HepG2 (cell line): ENCODE data around the gene DDT. TPM values are rescaled to one million over a fixed set of nuclear protein-coding genes. Genes with fewer than 3 reads are reported as not detected.
"Not testable (repeated sequence)": the region's sequence is repeated elsewhere in the genome, so short reads cannot be mapped to it uniquely, and the experiment has no call there.

ENCODE experiments used
- ARID4A ChIP-seq: sonication (generic); formaldehyde crosslinking; IDR thresholded peaks from 2 replicates; pipeline ENCODE4 v1.5.0; 2020; ENCODE audit warnings: mild to moderate bottlenecking, missing genetic modification reagents, borderline replicate concordance
- ATF2 ChIP-seq: sonication (generic); formaldehyde crosslinking; IDR thresholded peaks from 2 replicates; pipeline ENCODE4 v1.4.0; 2020; ENCODE audit warnings: missing genetic modification reagents
- CEBPB ChIP-seq: IDR thresholded peaks from 2 replicates; pipeline ENCODE4 v1.6.1; 2011; ENCODE audit warnings: low read depth, low read length, improper control_type of control experiment, borderline replicate concordance
- CREM ChIP-seq, 2 experiments: sonication (generic) in 1 of 2; formaldehyde crosslinking in 1 of 2; IDR thresholded peaks; 2 replicates each; pipeline versions ENCODE4 v1.4.0 to v1.6.1; 2016 to 2020; ENCODE audit warnings: antibody characterized with exemption in 1 of 2, mild to moderate bottlenecking in 1 of 2, missing genetic modification reagents in 1 of 2
- EP300 ChIP-seq, 3 experiments: sonication (generic) in 1 of 3; formaldehyde crosslinking in 1 of 3; IDR thresholded peaks; 2 replicates each; pipeline versions ENCODE4 v1.5.1 to v1.6.1; 2011 to 2020; ENCODE audit warnings: low read depth in 2 of 3, low read length in 2 of 3, borderline replicate concordance in 1 of 3, improper control_type of control experiment in 1 of 3, mild to moderate bottlenecking in 1 of 3, missing genetic modification reagents in 1 of 3, moderate library complexity in 1 of 3
- FOXO1 ChIP-seq: sonication (generic); formaldehyde crosslinking; IDR thresholded peaks from 2 replicates; pipeline ENCODE4 v1.4.0; 2020; ENCODE audit warnings: missing genetic modification reagents
- NCOA2 ChIP-seq: sonication (generic); formaldehyde crosslinking; IDR thresholded peaks from 2 replicates; pipeline ENCODE4 v1.8.0; 2022; ENCODE audit warnings: inconsistent platforms
- RARA ChIP-seq: IDR thresholded peaks from 2 replicates; pipeline ENCODE4 v1.6.1; 2016; ENCODE audit warnings: missing genetic modification reagents, missing compliant biosample characterization
- ZBTB42 ChIP-seq: sonication (generic); formaldehyde crosslinking; IDR thresholded peaks from 2 replicates; pipeline ENCODE4 v1.5.0; 2020; ENCODE audit warnings: mild to moderate bottlenecking, missing genetic modification reagents
- ZNF280D ChIP-seq: sonication (generic); formaldehyde crosslinking; IDR thresholded peaks from 2 replicates; pipeline ENCODE4 v1.5.1; 2020; ENCODE audit warnings: mild to moderate bottlenecking, missing genetic modification reagents
- ZNF3 ChIP-seq: IDR thresholded peaks from 2 replicates; pipeline ENCODE4 v1.7.0; 2017; ENCODE audit warnings: inconsistent platforms
- ZNF687 ChIP-seq: sonication (generic); formaldehyde crosslinking; IDR thresholded peaks from 2 replicates; pipeline ENCODE4 v1.5.1; 2020; ENCODE audit warnings: mild to moderate bottlenecking, missing genetic modification reagents, moderate library complexity
- polyA plus RNA-seq, 8 experiments: library from polyadenylated mRNA; depleted of rRNA in 3 of 8; stranded (reverse) in 7 of 8; unstranded in 1 of 8; fragments of >200 nt; fragmentation: Illumina TruSeq in 4 of 8; extraction: Trizol in 4 of 8; gene quantifications; 2 replicates each; pipeline versions ENCODE4 v1.2.1 to v1.2.3, GENCODE V29; 2011 to 2016; ENCODE audit warnings: low read depth in 4 of 8, missing spikeins in 1 of 8, mixed read lengths in 1 of 8; ENCODE audit not compliant: insufficient read depth in 1 of 8
- total RNA-seq, 5 experiments: library from RNA; depleted of rRNA; stranded (reverse); fragments of >200 nt; fragmentation: Illumina TruSeq; extraction: Trizol; gene quantifications; 2 replicates each; pipeline ENCODE4 v1.2.3, GENCODE V29; 2016; ENCODE audit warnings: low read depth in 1 of 5

The DDT gene
- total and polyA plus RNA-seq, 2 of the 13 experiments (the other 11 are each of a cell fraction or from before 2014, with no cell fraction given) = 143 to 181 TPM

- peak; percentile 28 for TF ChIP-seq ZNF687 (CRISPR knock-in tag)
- peak in 1 of 2 experiments; percentile 48; a peak in 2 of 4 replicates for TF ChIP-seq EP300 (IDR thresholded peaks at IDR 0.05; ENCODE audit: low read depth in 2 of 2, low read length in 2 of 2)
- peak; percentile 66; the same call in 1 of the 2 replicates for TF ChIP-seq EP300 (CRISPR knock-in tag; IDR thresholded peaks at IDR 0.05; ENCODE audit: borderline replicate concordance)
- peak; percentile 87 for TF ChIP-seq CEBPB
- TF ChIP-seq FOXO1 (CRISPR knock-in tag) = peak; percentile 68; the same call in 1 of the 2 replicates
- 0 out of 2 replicates have a peak, but pooled peaks have one; percentile 42 for TF ChIP-seq ZBTB42
- peak; percentile 82 for TF ChIP-seq ZNF3 (CRISPR knock-in tag)
- TF ChIP-seq CREM (IDR thresholded peaks at IDR 0.05) = peak; percentile 36; the same call in 1 of the 2 replicates
- TF ChIP-seq CREM (CRISPR knock-in tag; IDR thresholded peaks at IDR 0.05) = not testable (repeated sequence)
- TF ChIP-seq RARA (CRISPR knock-in tag) = peak; percentile 70
- peak; percentile 48; the same call in 1 of the 2 replicates for TF ChIP-seq ARID4A (CRISPR knock-in tag)
- TF ChIP-seq NCOA2 (CRISPR knock-in tag) = peak; percentile 61; the same call in 1 of the 2 replicates
- TF ChIP-seq ATF2 (CRISPR knock-in tag) = peak; percentile 59; the same call in 1 of the 2 replicates
- TF ChIP-seq ZNF280D = peak; percentile 83; the same call in 1 of the 2 replicates
Observed at GRCh38 chr22:23921586-23922201, 52.5 kb downstream of the DDT start (continued).
